CD4-positive, alpha-beta T cell treated with Interleukin-6 for 4 hours (primary cell): Measurements from ENCODE around the gene FAM3C.
"Not testable (repeated sequence)": the region's sequence is repeated elsewhere in the genome, so short reads cannot be mapped to it uniquely, and the experiment has no call there.

ENCODE experiments used
- DNase-seq: peaks from one replicate; pipeline ENCODE4 v3.0.0-alpha.2; 2020; ENCODE audit warnings: mixed read lengths

Gene FAM3C

DNA sequence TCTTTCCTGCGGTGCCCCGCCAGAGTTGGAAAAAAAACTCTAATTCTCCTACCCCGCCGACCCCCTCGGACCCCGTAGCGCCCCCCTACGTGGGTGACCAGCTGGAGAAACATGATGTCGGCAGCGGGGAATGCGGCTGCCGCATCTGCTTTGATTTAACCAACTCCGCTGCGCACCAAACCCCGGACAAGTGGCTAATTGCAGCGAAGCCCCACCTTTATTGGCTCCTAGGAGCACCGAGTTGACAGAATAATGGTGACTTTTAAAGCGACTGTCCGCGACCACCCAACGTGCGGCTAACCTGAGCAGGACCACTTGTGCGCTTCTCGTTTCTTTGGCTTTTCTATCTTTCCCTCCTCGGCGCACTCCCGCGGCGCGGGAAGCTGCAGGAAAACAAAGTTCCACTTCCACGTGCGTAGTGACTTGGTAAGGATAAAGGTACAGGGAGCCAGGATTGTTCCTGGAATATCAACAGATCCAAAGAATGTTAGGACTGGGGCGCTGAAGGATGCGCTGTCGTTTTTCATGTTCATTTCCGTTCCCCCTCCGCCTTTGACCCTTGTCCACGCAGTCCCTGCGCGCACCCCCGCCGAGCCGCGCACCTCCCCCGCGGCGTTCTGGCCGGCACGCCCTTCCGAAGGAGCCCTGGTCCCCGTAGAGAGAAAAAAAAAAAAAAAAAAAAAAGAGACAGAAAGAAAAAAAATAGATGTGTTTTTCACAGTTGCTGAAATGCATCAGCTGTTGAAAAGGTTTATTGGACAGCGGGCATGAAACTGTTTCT, 65.9 kb downstream of the FAM3C start:
- no peak for DNase-seq

- no peak for DNase-seq
These were observed 66.7 kb downstream of the FAM3C start for GRCh38 chr7:121329191-121330052.

DNA sequence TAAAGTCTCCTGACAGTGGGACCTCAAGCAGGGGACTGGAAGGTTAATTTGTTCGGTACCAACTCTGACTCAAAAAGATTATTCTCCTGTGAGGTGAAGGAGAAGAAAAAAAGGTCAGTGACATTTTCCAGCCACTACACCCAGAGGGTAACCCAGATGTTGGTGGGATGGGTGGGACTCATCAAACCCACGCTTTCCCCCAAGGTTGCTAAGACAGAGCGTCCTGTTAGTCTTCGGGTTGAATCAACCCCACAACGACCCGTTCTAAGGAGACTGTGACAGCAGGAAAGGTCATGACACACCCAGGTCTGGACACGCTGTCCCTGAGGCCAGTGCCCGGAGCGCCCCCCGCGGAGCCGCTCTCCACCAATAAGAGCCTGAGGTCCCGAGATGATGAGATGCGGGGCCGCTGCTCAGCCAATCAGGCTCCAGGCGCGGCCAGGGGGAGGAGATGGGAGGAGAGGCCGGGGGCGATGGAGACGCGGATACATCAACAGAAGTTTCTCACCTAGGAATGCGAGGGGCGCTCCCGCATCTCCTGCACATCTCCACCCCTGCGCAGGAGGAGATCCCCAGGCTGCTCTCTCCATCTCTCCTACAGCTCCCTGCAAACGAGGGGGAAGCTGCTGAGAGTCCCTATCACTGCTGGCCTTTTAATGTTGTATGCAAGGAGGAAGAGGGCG, 67.5 kb downstream of the FAM3C start, which contains the start of gene WNT16:
TSS of gene WNT16 (plus strand) at position 493 of the 683 bp plus-strand sequence. CDS start 293 bp downstream, outside the sequence.
- DNase-seq: no peak

GRCh38 chr7:121327671-121328070, 68.4 kb downstream of the FAM3C start:
- DNase-seq: no peak

DNA sequence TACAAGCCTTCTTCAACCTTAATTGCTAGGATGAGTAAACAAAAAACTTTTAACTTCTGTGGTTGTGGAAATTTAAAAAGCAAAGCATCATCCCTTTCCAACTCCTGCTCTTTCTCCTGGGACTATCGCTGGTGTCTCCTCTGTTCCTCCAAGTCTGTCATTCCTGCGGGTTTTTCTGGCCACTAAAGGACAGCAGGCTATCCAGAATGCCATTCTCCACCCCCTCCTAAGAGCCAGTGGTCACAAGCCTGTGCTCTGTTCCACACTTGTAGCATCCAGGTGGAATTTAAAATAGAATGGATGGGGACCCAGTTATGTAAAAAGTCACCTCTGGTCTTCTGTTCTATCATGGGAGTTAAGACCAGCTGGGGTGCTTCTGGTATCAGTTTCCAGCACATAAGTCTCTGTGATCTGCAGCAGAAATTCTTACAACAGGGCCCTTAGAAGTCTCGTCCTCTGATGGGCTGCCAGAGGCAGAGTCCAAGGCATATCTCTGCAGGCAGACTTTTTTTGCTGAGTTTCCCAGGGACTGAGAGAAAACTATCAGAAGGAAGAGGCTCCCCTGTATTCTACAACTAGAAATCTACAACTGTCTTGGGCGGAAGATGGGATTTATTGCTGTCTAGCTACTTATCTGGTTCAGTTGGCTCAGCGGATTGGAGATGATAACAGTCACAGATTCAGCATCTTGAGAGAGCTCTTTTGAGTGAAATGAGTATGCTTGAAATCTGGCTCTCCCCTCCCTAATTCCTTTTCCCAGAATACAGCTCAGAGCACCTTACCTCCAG, 72.4 kb downstream of the FAM3C start:
- DNase-seq: no peak

DNA sequence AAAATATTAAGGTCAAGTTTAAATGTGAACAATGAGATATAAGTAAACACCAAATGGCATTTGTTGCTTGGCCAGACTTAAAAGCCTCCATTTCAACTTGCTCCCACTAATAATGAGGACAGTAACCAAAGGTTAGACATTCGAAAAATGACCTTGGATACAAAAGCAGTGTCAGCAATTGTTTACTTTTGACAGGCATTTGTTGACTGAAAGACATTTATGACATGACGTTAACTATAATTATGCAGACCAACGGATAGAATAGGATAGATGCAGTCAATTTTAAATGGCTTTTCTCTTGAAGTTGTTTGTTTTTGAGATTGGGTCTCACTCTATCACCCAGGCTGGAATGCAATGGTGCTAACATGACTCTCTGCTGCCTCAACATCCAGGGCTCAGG, 73.6 kb downstream of the FAM3C start:
- DNase-seq: no peak

GRCh38 chr7:121315170-121315569, 80.9 kb downstream of the FAM3C start:
- not testable (repeated sequence) for DNase-seq

DNA sequence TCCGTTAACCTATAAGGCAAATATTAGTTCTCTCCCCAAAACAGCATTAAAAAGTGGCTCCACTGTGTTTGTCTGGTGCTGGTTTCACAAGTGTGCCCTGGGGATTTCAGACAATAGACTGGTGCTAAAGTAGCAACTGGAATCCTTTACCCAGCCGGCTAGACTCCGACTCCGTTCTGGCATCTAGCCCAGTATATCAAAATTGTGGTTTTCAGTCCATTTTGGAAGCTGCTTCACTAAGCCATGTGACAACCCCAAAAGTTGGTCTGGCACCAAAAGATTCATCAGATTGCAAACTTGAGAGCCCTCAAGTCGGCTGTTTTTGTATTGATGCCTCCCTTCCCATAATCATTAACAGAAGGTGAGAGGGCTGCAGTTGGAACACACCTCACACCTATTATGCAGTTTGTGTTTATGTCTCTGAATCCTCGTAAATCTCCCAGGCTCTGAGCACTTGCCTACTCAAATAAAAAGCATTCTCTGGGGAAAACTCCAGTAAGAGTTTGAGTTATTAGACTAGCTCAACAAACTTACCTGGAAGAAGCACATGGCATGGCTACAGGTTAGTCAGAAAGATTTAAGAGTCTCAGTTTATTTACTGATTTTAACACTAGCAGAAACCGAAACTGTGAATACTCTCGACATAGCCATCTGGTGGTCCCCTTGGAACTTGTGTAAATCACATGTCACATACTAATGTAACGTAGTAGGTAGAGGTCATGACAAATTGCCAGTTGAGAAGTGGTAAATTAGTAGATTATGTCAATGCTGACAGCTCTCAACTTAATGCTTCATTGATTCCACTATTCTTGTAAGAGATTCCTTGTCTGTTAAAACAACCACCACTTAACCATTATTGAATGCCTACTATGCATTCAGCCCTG, 82.1 kb downstream of the FAM3C start:
- DNase-seq: no peak

- no peak for DNase-seq
These were observed 82.8 kb downstream of the FAM3C start for GRCh38 chr7:121313220-121313792.

GRCh38 chr7:121307021-121307574, 89.0 kb downstream of the FAM3C start:
- DNase-seq: no peak

- DNase-seq: no peak
These were observed 89.5 kb downstream of the FAM3C start for GRCh38 chr7:121306565-121306964.

GRCh38 chr7:121305109-121305508, 91.0 kb downstream of the FAM3C start:
- DNase-seq: no peak

DNA sequence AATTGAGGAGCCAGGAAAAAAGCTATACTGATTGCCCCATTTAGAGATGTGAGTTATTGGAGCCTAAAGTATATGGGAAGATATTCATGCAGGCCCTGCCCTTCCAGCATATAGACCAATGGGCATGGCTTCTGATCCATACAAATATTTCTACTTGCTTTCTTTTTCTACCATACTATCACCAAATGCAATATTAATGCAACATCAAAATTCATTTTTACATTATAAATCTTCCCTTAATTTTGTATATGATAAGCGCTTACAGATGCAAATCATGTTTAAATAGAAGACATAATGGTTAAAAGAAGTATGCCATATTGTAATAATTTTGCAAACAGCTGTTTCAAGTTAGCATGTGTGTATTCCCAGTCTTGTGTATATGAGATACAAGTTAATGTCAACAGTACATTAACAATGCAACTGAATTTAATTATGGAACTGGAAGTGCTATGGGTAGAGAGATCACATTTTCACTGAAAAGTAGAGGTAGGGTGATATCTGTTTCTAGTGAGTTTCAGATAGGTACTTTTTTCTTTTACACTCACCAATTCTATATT, 91.9 kb downstream of the FAM3C start:
- DNase-seq: no peak

DNA sequence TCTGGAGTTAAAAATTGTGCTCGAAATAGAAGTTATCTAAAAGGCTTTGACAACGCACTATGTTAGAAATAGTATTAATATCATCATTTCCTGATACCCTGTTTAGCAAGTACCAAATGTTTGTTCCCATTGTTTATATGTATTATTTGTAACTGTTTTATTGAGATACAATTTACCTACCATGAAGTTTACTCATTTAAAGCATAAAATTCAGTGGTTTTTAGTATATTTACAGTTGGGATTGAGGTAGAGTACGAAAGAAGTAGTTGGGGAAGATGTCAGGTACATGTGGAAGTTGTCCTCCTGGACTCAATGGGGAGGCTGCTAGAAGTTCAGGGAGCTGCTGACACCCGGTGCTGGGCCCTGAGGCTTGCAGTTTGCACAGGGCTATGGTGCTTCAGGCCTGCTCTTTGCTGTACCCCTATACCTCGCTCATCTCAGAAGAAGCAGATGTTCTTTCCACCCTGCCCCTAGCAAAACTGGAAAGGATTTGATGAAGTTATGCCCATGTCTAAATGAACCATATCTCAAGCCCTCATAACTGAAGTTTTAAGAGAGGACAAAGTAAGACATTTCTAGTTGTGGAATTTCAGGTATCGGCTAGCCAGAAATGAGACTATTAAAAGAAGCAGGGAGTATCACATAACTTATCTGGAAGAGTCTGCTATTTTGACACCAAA, 92.5 kb downstream of the FAM3C start:
- no peak for DNase-seq

DNA sequence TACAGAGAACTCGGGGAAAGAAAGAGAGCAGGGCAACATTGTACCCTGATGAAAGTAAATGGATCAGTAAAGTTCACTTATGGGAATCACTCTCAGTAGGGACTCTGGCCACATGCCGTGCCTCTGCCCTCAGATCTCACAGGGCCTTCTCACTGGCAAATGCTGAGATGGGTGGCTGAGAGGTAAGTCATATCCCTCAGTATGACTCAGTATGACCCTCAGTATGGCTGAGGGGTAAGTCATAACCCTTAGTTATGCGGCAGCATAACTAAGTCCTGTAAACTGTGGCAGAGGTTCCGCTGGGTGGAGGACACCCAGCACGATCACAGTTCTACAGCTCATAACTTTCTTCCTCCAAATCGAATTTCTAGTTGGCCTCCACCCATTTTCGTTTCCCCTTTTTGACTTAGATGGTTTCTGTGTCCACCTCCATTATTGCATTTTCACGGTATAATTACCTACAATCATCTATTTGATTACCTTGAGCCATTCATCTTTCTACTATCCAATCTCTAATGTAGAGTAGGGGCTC, 93.8 kb downstream of the FAM3C start:
- no peak for DNase-seq

- DNase-seq: no peak
These were observed 94.5 kb downstream of the FAM3C start for GRCh38 chr7:121301446-121302213.

DNA sequence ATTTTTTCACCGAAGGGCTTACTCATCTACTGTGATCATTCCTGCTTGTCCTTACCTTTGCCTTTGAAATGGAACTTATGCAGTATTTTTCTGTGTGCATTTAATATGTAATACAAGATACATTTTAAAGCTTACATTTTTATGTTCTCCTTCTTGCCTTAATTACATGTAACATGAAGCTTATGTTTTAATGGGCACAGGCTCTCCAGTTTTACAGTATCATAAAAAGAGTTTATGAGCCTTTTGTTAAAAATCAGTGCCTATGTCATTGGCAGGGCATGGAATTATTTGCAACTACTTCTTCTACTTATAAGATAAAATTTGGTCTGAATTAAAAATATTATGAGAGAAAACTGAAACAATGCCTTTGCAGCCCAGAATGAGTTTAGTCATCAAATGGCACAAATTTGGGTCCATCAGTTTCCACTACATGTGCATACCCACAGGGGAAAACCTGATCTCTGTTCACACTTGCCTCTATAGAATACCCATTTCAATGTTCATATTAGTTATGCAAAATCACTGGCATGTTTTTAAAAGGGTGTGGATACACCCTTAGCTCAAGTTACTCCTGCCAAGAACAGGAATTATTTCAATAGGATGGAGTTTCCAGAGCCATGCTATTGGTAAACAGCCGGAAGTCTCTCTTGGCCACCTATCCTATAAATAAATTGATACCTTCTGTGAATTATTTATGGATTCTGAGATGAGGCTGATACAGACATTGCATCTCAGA, 95.3 kb downstream of the FAM3C start:
- DNase-seq: no peak
